SK-N-DZ (cell line): ENCODE measurements around the gene ZNF132.

Experiments
- DNase-seq: peaks from one replicate; pipeline ENCODE4 v3.0.0-alpha.2; 2015; ENCODE audit warnings: low spot score
- small RNA-seq, 2 experiments: library from RNA; depleted of rRNA; stranded (forward); fragments of <200 nt; gene quantifications; one replicate each; pipeline ENCODE3, GENCODE V24; 2014

Gene ZNF132

DNA sequence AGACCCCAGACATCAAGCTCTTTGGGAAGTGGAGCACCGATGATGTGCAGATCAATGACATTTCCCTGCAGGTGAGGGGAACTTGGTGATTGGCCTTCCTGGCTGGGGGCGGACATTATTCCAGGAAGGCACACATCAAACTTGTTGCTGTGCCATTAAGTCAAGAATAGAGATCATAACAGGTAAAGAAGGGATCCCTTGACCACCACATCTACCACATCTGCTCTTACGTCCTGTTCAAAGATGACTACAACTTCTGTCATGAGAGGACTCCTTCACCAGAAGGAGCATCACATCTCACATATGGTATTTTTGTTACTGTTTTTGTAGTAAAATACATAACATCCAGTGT is 51.8 kb downstream of the ZNF132 start:
- no peak for DNase-seq

DNA sequence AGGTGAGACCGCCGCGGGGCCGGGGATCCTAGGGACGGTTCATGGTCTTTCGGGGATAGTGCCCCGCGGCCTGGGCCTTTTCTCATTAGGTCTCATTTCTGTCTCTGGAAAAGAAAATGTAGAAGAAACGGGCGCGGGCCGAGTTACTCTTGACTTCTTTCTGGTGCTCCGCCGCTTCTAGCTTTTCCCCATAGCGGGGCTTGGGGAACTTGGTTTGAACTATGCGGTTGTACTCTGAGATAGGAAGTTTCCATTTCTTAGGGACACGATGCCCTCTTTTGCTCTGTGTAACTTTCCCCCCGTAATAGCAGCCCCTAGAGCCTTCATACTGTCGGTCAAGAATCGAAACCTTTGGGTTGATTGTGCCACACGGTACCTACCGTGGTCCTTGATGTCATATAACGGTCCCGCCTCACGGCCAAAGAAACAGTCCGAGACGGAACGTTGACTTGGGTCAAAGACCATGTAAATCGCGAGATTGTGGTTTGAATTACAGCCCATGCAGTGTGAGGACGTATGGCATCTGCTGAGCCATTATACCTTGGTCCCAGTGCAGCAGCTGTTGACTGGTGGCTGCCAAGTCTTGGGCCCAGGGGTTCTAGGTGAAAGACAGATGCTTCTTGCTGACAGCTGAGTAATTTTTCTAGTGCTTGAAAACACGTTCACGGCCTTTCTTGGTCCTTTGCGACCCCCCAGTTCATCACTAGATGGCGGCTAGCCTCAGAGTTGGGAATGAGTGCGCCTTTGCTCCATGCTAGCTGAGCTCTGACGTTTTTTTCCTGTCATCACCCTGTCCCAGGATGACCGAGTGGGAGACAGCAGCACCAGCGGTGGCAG is 52.4 kb downstream of the ZNF132 start:
- no peak for DNase-seq

- peak; percentile 96 for DNase-seq
Observed at GRCh38 chr19:58386576-58387337, 53.2 kb downstream of the ZNF132 start, which contains the start of gene RPS5. TSS of gene RPS5 (plus strand) at chr19:58387269. CDS start at chr19:58388138, 869 bp downstream.

GRCh38 chr19:58385891-58386575 is 53.9 kb downstream of the ZNF132 start:
- DNase-seq: no peak

DNA sequence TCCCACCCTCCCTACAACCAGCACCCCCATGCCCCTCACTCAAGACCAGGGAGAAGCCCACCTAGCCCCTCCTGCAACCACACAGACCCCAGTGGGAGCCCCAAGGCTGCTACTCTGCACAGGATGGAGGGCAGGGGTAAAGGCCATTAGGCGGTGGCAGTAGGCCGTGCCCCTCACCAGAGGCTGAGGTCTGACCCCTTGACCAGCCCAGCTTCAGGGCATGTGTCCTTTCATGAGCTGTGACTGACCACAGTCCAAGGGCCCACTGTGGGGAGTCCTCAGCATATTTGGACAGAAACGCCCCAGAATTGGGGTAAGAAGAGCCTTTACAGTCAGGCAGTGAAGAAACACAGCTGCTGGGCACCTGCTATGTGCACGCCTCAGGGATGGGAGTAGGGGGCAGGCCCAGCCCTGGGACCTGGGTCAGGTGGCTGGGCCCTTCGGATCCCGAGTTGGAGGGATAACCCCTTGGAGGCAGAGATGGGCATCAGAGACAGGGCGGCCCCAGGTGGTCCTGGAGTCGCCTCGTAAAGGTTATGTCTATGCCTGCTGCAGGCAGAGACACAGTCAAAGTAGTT is 54.6 kb downstream of the ZNF132 start:
- DNase-seq: no peak

- DNase-seq: no peak
Observed at GRCh38 chr19:58382997-58383603, 56.9 kb downstream of the ZNF132 start.

Small RNAs within 50 kb of the gene (small RNA-seq; reads per million reads assigned to genes)
- gene MIR4754: 0 to 0.05 reads per million in 2 experiments
- gene RNU6-1337P: 0 reads per million in 2 experiments
